ENCODE results near the gene MORC2. TPM values are rescaled to one million over a fixed set of nuclear protein-coding genes. Genes with fewer than 3 reads are reported as not detected.

Gene MORC2
- total RNA-seq, 2 experiments from 2014 or later: 27.1 to 27.9 TPM

GRCh38 chr22:30927806-30928205 is 40.8 kb downstream of the MORC2 start:
- H3K4me1 ChIP-seq (ENCODE audit: insufficient read depth, low read length): peaks cover 6% of the 10 kb centered on the region
- no peaks in the 10 kb centered on the region for H3K27me3 ChIP-seq (ENCODE audit: control insufficient read depth in 1 of 2, insufficient read depth in 2 of 2, low read length in 2 of 2)
- H3K27ac ChIP-seq (ENCODE audit: low read depth in 1 of 2, low read length in 2 of 2): no peak overlapping the region
- no peak overlapping the region for H3K4me3 ChIP-seq (ENCODE audit: low read length)
- H3K27me3 Mint-ChIP-seq: no peaks in the 10 kb centered on the region
- ATAC-seq (ENCODE audit: poor library complexity) (no peak), DNase-seq (no peak)
- ChIA-PET CTCF (no interaction called here), POLR2A (no interaction called here)
- H3K36me3 Mint-ChIP-seq (ENCODE audit: low read depth): peaks cover 89% of the 10 kb centered on the region
- intact Hi-C loops (cut with DNase I, micrococcal nuclease): no loop called here
- peaks cover 30% of the 10 kb centered on the region for H3K4me1 Mint-ChIP-seq (ENCODE audit: low read depth)
- H3K9me3 Mint-ChIP-seq: no peaks in the 10 kb centered on the region
- H3K36me3 ChIP-seq (ENCODE audit: insufficient read depth, low read length): peaks cover 82% of the 10 kb centered on the region
- TF ChIP-seq CTCF (IDR thresholded peaks at IDR 0.05): no peak
- no peak overlapping the region for H3K4me3 Mint-ChIP-seq
- no peak overlapping the region for H3K27ac Mint-ChIP-seq
- H3K9me3 ChIP-seq (ENCODE audit: control insufficient read depth in 1 of 2, insufficient read depth in 1 of 2, low read length in 2 of 2): no peaks in the 10 kb centered on the region

GRCh38 chr22:30926706-30927105 is 41.9 kb downstream of the MORC2 start:
- Histone ChIP-seq H3K27ac (ENCODE audit: low read depth in 1 of 2, low read length in 2 of 2) (no peak overlapping the region), H3K9me3 (ENCODE audit: control insufficient read depth in 1 of 2, insufficient read depth in 1 of 2, low read length in 2 of 2) (no peaks in the 10 kb centered on the region), H3K36me3 (ENCODE audit: insufficient read depth, low read length) (peaks cover 71% of the 10 kb centered on the region), H3K4me1 (ENCODE audit: insufficient read depth, low read length) (peaks cover 12% of the 10 kb centered on the region), H3K27me3 (ENCODE audit: control insufficient read depth in 1 of 2, insufficient read depth in 2 of 2, low read length in 2 of 2) (no peaks in the 10 kb centered on the region), H3K4me3 (ENCODE audit: low read length) (no peak overlapping the region)
- no peak overlapping the region for H3K4me3 Mint-ChIP-seq
- POLR2A ChIA-PET: interaction anchor here (0.8 kb wide), 1 partner anchor 14 kb away, joined by 3 read pairs; no protein-coding TSS in a partner anchor
- no peak for TF ChIP-seq CTCF (IDR thresholded peaks at IDR 0.05)
- H3K27ac Mint-ChIP-seq: no peak overlapping the region
- no peaks in the 10 kb centered on the region for H3K27me3 Mint-ChIP-seq
- peaks cover 83% of the 10 kb centered on the region for H3K36me3 Mint-ChIP-seq (ENCODE audit: low read depth)
- no peak for ATAC-seq (ENCODE audit: poor library complexity)
- no peak for DNase-seq
- CTCF ChIA-PET: interaction anchor here (1.0 kb wide), 1 partner anchor 159 kb away, joined by 3 read pairs; no protein-coding TSS in a partner anchor
- intact Hi-C loops (cut with DNase I, micrococcal nuclease): no loop called here
- H3K9me3 Mint-ChIP-seq: no peaks in the 10 kb centered on the region
- H3K4me1 Mint-ChIP-seq (ENCODE audit: low read depth): peaks cover 28% of the 10 kb centered on the region

DNA sequence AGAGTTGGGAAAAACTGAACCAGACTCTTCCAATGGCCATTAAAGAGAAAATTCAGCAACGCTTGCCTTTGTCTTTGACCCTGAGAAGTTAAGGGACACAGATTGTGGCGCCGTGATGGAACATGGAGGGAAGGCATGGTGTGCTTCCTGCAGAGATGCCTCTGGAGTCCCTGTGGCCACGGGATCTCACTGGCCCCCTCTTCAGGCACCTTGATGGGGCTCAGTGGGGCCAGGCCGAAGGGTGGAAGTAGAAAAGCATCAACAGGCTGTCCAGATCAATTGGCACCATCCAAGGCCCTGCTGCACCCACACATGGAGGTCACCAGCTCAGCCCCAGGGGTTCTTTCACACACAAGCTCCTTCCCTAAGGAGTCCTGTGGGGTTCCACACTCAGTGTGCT is 42.9 kb downstream of the MORC2 start:
- DNase-seq (peak in 1 of 14 experiments; percentile 6), ATAC-seq (ENCODE audit: poor library complexity) (no peak)
- Histone ChIP-seq H3K27ac (ENCODE audit: low read depth in 1 of 2, low read length in 2 of 2) (no peak overlapping the region), H3K36me3 (ENCODE audit: insufficient read depth, low read length) (peaks cover 60% of the 10 kb centered on the region), H3K27me3 (ENCODE audit: control insufficient read depth in 1 of 2, insufficient read depth in 2 of 2, low read length in 2 of 2) (no peaks in the 10 kb centered on the region), H3K4me1 (ENCODE audit: insufficient read depth, low read length) (peaks cover 19% of the 10 kb centered on the region), H3K4me3 (ENCODE audit: low read length) (no peak overlapping the region), H3K9me3 (ENCODE audit: control insufficient read depth in 1 of 2, insufficient read depth in 1 of 2, low read length in 2 of 2) (no peaks in the 10 kb centered on the region)
- no peaks in the 10 kb centered on the region for H3K9me3 Mint-ChIP-seq
- ChIA-PET POLR2A (interaction anchor here (1.2 kb wide), 1 partner anchor 290 kb away, joined by 3 read pairs; the partner anchor contains the start of gene SLC35E4), CTCF (interaction anchor here (1.0 kb wide), 1 partner anchor 160 kb away, joined by 3 read pairs; no protein-coding TSS in a partner anchor)
- intact Hi-C loops (cut with DNase I, micrococcal nuclease): no loop called here
- H3K36me3 Mint-ChIP-seq (ENCODE audit: low read depth): peaks cover 73% of the 10 kb centered on the region
- H3K4me3 Mint-ChIP-seq: no peak overlapping the region
- H3K27me3 Mint-ChIP-seq: no peaks in the 10 kb centered on the region
- no peak for TF ChIP-seq CTCF (IDR thresholded peaks at IDR 0.05)
- peaks cover 20% of the 10 kb centered on the region for H3K4me1 Mint-ChIP-seq (ENCODE audit: low read depth)
- no peak overlapping the region for H3K27ac Mint-ChIP-seq
